ENCODE data around the gene VCL.

DNA sequence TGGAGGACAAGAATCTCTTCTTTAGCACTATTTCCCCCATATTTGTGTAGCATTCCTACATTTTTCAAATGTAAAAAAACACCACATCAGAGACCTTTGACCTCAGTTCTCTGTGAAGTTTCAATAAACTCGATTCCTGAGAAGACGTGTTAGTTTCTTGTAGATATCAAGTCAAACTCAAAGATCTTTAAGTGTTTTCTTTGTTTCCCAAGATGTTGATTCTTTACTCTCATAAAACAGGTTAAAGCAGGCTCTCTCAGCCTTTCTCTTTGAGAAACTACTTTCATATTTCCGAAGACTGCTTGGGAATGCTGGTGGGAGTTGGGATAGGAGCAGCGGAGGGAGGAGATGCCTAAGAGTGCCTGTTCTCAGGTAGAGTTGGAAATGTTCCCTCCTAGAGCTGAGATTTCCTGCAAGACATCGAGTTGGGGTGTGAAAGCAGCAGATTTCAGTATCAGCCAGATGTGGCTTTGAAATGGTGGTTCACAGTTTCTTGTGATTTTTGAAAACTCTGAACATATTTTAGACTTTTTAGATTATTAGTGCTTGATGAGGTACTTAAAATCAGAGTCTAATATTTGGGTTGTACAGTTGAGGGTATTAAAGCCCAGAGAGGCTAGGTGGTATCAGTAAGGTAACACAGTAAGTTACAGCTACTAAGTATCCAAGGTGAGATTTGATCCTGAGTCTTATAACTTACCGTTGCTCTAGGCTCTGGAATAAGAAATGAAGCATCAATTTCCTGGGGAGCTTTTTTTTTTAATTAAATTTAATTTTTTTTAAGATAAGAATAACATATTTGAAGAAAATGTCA is 167.0 kb downstream of the VCL start:
- TF ChIP-seq EP300 (IDR thresholded peaks at IDR 0.05) (no peak), POLR2A (IDR thresholded peaks at IDR 0.05) (no peak), POLR2AphosphoS5 (IDR thresholded peaks at IDR 0.05) (no peak)
- TF ChIP-seq, protein P1, sequence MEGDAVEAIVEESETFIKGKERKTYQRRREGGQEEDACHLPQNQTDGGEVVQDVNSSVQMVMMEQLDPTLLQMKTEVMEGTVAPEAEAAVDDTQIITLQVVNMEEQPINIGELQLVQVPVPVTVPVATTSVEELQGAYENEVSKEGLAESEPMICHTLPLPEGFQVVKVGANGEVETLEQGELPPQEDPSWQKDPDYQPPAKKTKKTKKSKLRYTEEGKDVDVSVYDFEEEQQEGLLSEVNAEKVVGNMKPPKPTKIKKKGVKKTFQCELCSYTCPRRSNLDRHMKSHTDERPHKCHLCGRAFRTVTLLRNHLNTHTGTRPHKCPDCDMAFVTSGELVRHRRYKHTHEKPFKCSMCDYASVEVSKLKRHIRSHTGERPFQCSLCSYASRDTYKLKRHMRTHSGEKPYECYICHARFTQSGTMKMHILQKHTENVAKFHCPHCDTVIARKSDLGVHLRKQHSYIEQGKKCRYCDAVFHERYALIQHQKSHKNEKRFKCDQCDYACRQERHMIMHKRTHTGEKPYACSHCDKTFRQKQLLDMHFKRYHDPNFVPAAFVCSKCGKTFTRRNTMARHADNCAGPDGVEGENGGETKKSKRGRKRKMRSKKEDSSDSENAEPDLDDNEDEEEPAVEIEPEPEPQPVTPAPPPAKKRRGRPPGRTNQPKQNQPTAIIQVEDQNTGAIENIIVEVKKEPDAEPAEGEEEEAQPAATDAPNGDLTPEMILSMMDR (IDR thresholded peaks at IDR 0.05): no peak
